H1 (cell line): ENCODE data around the gene KCNQ1. TPM values are rescaled to one million over a fixed set of nuclear protein-coding genes. Genes with fewer than 3 reads are reported as not detected.

Experiments
- E2F6 ChIP-seq: IDR thresholded peaks from 2 replicates; pipeline ENCODE4 v1.6.1; 2012; ENCODE audit warnings: inconsistent platforms
- MAX ChIP-seq: IDR thresholded peaks from 2 replicates; pipeline ENCODE4 v1.6.1; 2012; ENCODE audit warnings: inconsistent platforms
- SIRT6 ChIP-seq: IDR thresholded peaks from one replicate; pipeline ENCODE4 v1.7.1; 2012; ENCODE audit warnings: low read length, inconsistent platforms
- SP1 ChIP-seq: IDR thresholded peaks from 2 replicates; pipeline ENCODE4 v1.6.1; 2011; ENCODE audit warnings: low read depth, low read length
- TEAD4 ChIP-seq: IDR thresholded peaks from 2 replicates; pipeline ENCODE4 v1.6.1; 2012; ENCODE audit warnings: low read depth, low read length, inconsistent platforms, mixed read lengths
- polyA plus RNA-seq, 7 experiments: library from polyadenylated mRNA; depleted of rRNA in 3 of 7; stranded (reverse) in 5 of 7; unstranded in 2 of 7; fragments of >200 nt in 5 of 7; fragments of 200-250 nt in 2 of 7; gene quantifications; 1 replicate in 5 of 7; 2 replicates in 1 of 7; 4 replicates in 1 of 7; pipeline versions ENCODE4 v1.2.1 to v1.2.3, GENCODE V29; 2011 to 2013; ENCODE audit warnings: missing spikeins in 2 of 7, mixed read lengths in 2 of 7
- total RNA-seq: library from RNA; stranded (reverse); fragmentation: NEBNext Ultra II Directional; extraction: Animal tissue kit (Norgen Biotek cat#: 25700); gene quantifications from 2 replicates; pipeline ENCODE4 v1.2.1, GENCODE V29; 2021

KCNQ1 gene
- total and polyA plus RNA-seq, 2 of the 8 experiments (the other 6 are each of a cell fraction or from before 2014, with no cell fraction given) = 1.9 to 2.0 TPM

- no peak for TF ChIP-seq TEAD4
- TF ChIP-seq SP1 = no peak
- TF ChIP-seq MAX = no peak
- no peak for TF ChIP-seq SIRT6
- TF ChIP-seq E2F6 = no peak
These were observed 211.2 kb downstream of the KCNQ1 start (continued) for GRCh38 chr11:2655834-2656622.
